ENCODE measurements around the gene KIAA0319L. TPM values are rescaled to one million over a fixed set of nuclear protein-coding genes. Genes with fewer than 3 reads are reported as not detected.

The KIAA0319L gene
- total RNA-seq, 1 experiment from 2014 or later, result 46.4 TPM

DNA sequence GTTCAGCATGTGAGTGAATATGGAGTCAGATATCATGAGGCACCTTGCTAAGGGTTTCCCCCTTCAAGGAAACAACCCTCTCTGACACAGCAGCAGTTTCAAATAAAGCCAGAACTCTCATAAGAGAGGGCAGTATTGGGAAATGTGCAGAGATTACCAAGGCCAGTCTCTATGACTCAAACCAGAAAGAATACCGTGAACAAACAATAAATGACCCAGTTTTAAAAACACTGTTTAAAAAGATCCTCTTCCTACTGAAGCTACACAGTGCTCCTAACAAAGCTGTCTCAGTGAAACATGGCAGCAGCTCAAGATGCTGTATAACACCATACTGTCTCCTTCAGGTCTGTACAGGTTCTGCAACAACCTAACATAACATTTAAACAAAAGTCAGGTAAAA, 102.6 kb downstream of the KIAA0319L start:
- TF ChIP-seq, protein P1, sequence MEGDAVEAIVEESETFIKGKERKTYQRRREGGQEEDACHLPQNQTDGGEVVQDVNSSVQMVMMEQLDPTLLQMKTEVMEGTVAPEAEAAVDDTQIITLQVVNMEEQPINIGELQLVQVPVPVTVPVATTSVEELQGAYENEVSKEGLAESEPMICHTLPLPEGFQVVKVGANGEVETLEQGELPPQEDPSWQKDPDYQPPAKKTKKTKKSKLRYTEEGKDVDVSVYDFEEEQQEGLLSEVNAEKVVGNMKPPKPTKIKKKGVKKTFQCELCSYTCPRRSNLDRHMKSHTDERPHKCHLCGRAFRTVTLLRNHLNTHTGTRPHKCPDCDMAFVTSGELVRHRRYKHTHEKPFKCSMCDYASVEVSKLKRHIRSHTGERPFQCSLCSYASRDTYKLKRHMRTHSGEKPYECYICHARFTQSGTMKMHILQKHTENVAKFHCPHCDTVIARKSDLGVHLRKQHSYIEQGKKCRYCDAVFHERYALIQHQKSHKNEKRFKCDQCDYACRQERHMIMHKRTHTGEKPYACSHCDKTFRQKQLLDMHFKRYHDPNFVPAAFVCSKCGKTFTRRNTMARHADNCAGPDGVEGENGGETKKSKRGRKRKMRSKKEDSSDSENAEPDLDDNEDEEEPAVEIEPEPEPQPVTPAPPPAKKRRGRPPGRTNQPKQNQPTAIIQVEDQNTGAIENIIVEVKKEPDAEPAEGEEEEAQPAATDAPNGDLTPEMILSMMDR (conservative IDR thresholded peaks at IDR 0.05), result no peak
- no peaks in the 10 kb centered on the region for H3K4me1 Mint-ChIP-seq

More for the DNA sequence above, 102.6 kb downstream of the KIAA0319L start:
- no peak overlapping the region for H3K4ac ChIP-seq (ENCODE audit: low read depth, low read length)
- no peak overlapping the region for H3K14ac ChIP-seq (ENCODE audit: insufficient read depth, low read length)
- no peak overlapping the region for H3K23ac ChIP-seq (ENCODE audit: insufficient read length, low read depth, low read length)
- no CpG with 5 or more reads among the region's 1 CpG for WGBS (ENCODE audit: extremely low coverage, insufficient read length, low lambda C conversion rate)
- no peak overlapping the region for H2BK20ac ChIP-seq (ENCODE audit: low read depth, low read length, poor library complexity, severe bottlenecking)
- no peak overlapping the region for H3T11ph ChIP-seq (ENCODE audit: low read length)
- H4K20me1 ChIP-seq (ENCODE audit: control insufficient read depth, insufficient read depth, insufficient read length), result no peaks in the 10 kb centered on the region
- no peaks in the 10 kb centered on the region for H3K79me1 ChIP-seq (ENCODE audit: insufficient read depth, low read depth, low read length, poor library complexity, severe bottlenecking)
- no peak overlapping the region for H4K91ac ChIP-seq (ENCODE audit: insufficient read length, low read depth, low read length)
- no peaks in the 10 kb centered on the region for H3K4me1 ChIP-seq (ENCODE audit: insufficient read depth, low read length)
- Mint-ChIP-seq H3K9me3 (no peaks in the 10 kb centered on the region), H3K27me3 (ENCODE audit: low read depth) (no peaks in the 10 kb centered on the region), H3K36me3 (ENCODE audit: insufficient read depth in 1 of 3, low read depth in 3 of 3) (peaks cover 17 to 48% (median 46%) of the 10 kb centered on the region in 3 experiments; a peak in 6 of 7 replicates), H3K4me3 (no peak overlapping the region), H3K27ac (no peak overlapping the region)
- no peak overlapping the region for H3K56ac ChIP-seq (ENCODE audit: insufficient read length, low read depth, low read length)
- H3K23me2 ChIP-seq (ENCODE audit: insufficient read length, low read depth, low read length, poor library complexity, severe bottlenecking), result no peaks in the 10 kb centered on the region
- no peak overlapping the region for H2BK12ac ChIP-seq (ENCODE audit: insufficient read length, low read depth, low read length)
- no peak overlapping the region for H3K4me2 ChIP-seq (ENCODE audit: insufficient read depth, insufficient read length, low read length)
- DNase-seq, result no peak
- no peak overlapping the region for H3K18ac ChIP-seq (ENCODE audit: insufficient read length, low read depth, low read length)
- no peak overlapping the region for H4K5ac ChIP-seq (ENCODE audit: insufficient read length, low read depth, low read length)
- H3K9me3 ChIP-seq (ENCODE audit: control insufficient read depth, low read depth, low read length), result no peaks in the 10 kb centered on the region
- no peak overlapping the region for H2AFZ ChIP-seq (ENCODE audit: low read length)
- no peak overlapping the region for H2BK5ac ChIP-seq (ENCODE audit: insufficient read length, low read length)
- H3K27ac ChIP-seq (ENCODE audit: insufficient read length, low read depth, low read length), result no peak overlapping the region
- H2BK15ac ChIP-seq (ENCODE audit: low read depth, low read length), result no peak overlapping the region
- H3K9ac ChIP-seq (ENCODE audit: extremely low read depth, insufficient read length, low read length), result no peak overlapping the region
- no peaks in the 10 kb centered on the region for H3K27me3 ChIP-seq (ENCODE audit: insufficient read depth, low read length)
- H2AK5ac ChIP-seq (ENCODE audit: insufficient read length, low read length), result no peak overlapping the region
- H2BK120ac ChIP-seq (ENCODE audit: low read depth, low read length, poor library complexity, severe bottlenecking), result no peak overlapping the region
- no peaks in the 10 kb centered on the region for H3K79me2 ChIP-seq (ENCODE audit: insufficient read depth, low read length)
- no peak overlapping the region for H4K8ac ChIP-seq (replicated peaks; ENCODE audit: insufficient read length, low read depth, low read length)

Data from H9 (cell line).